Naive thymus-derived CD8-positive, alpha-beta T cell (primary cell): ENCODE measurements around the gene FTSJ1. TPM values are rescaled to one million over a fixed set of nuclear protein-coding genes. Genes with fewer than 3 reads are reported as not detected.
"Not testable (repeated sequence)": the region's sequence is repeated elsewhere in the genome, so short reads cannot be mapped to it uniquely, and the experiment has no call there.

Experiments used
- ATAC-seq, 2 donors: fragments of 150-1000 bp; cut with Tn5 transposase in 1 of 2; sonication (Bioruptor Pico), chemical (Tn5 transposase) in 1 of 2; 1 replicate in 1 of 2; 2 replicates in 1 of 2; pipeline ENCODE4 v1.10.0; 2021; ENCODE audit warnings: mild to moderate bottlenecking in 2 of 2, moderate library complexity in 2 of 2
- POLR2A ChIA-PET: fragments of 350-600 bp; sonication (Branson Sonifier 250); formaldehyde crosslinking; loops from one replicate; lab custom pipeline; 2021; ENCODE audit warnings: antibody characterized with exemption; lab: Charles Lee
- DNase-seq, 10 donors: peaks; one replicate each; pipeline versions ENCODE4 v3.0.0 to v3.0.0-alpha.2; 2020 to 2022
- H3K27ac Mint-ChIP-seq, 10 donors: one replicate each; pipeline ENCODE4 v1.8.0; 2020 to 2022; ENCODE audit warnings: mild to moderate bottlenecking in 10 of 10, mixed read lengths in 10 of 10, moderate library complexity in 4 of 10, inconsistent platforms in 1 of 10
- H3K27me3 Mint-ChIP-seq, 5 donors: one replicate each; pipeline ENCODE4 v1.8.0; 2021 to 2022; ENCODE audit warnings: mixed read lengths in 5 of 5
- H3K36me3 Mint-ChIP-seq, 3 donors: one replicate each; pipeline ENCODE4 v1.8.0; 2020 to 2022; ENCODE audit warnings: mixed read lengths in 3 of 3, mild to moderate bottlenecking in 2 of 3, inconsistent platforms in 1 of 3
- H3K4me1 Mint-ChIP-seq, 4 donors: one replicate each; pipeline ENCODE4 v1.8.0; 2021 to 2022; ENCODE audit warnings: mixed read lengths in 4 of 4
- H3K4me3 Mint-ChIP-seq, 10 donors: one replicate each; pipeline ENCODE4 v1.8.0; 2020 to 2022; ENCODE audit warnings: mild to moderate bottlenecking in 10 of 10, mixed read lengths in 10 of 10, moderate library complexity in 6 of 10, inconsistent platforms in 1 of 10
- H3K9me3 Mint-ChIP-seq, 9 donors: one replicate each; pipeline ENCODE4 v1.8.0; 2020 to 2022; ENCODE audit warnings: mixed read lengths in 9 of 9, mild to moderate bottlenecking in 3 of 9, inconsistent platforms in 1 of 9, moderate library complexity in 1 of 9
- polyA plus RNA-seq, 3 donors: library from polyadenylated mRNA; unstranded; fragments of 300-500 nt; fragmentation: Illumina TruSeq; gene quantifications; one replicate each; pipeline ENCODE4 v1.2.3, GENCODE V29; 2021
- total RNA-seq, 8 experiments: library from RNA in 2 of 8; stranded (reverse) in 2 of 8; gene quantifications; one replicate each; pipeline ENCODE4 v1.2.3 and lab custom pipeline; 2021 to 2026

Gene FTSJ1
- total and polyA plus RNA-seq, 5 experiments from 2014 or later, result 50.6 to 63.4 (median 61.5) TPM

- H3K27ac Mint-ChIP-seq, result peak overlapping the region in 2 of 10 donors; percentile 24 to 77
- no peak overlapping the region for H3K4me3 Mint-ChIP-seq
- POLR2A ChIA-PET, result no interaction called here
- DNase-seq (no peak), ATAC-seq (no peak)
- H3K36me3 Mint-ChIP-seq, result peaks cover 0 to 15% (median 2%) of the 10 kb centered on the region in 3 donors
- no peaks in the 10 kb centered on the region for H3K9me3 Mint-ChIP-seq
- no peaks in the 10 kb centered on the region for H3K27me3 Mint-ChIP-seq
- H3K4me1 Mint-ChIP-seq, result peaks cover 11 to 35% (median 28%) of the 10 kb centered on the region in 4 donors
These were observed 41.0 kb downstream of the FTSJ1 start for GRCh38 chrX:48516987-48517386.

- H3K4me3 Mint-ChIP-seq, ATAC-seq, POLR2A ChIA-PET, H3K9me3 Mint-ChIP-seq, H3K27me3 Mint-ChIP-seq, DNase-seq: not testable (repeated sequence)
- Mint-ChIP-seq H3K4me1 (peaks cover 13 to 38% (median 31%) of the 10 kb centered on the region in 4 donors), H3K36me3 (peaks cover 0 to 18% (median 2%) of the 10 kb centered on the region in 3 donors), H3K27ac (peak overlapping the region in 7 of 10 donors; percentile 13 to 94 (median 57))
These were observed 43.5 kb downstream of the FTSJ1 start for GRCh38 chrX:48519481-48519880.

DNA sequence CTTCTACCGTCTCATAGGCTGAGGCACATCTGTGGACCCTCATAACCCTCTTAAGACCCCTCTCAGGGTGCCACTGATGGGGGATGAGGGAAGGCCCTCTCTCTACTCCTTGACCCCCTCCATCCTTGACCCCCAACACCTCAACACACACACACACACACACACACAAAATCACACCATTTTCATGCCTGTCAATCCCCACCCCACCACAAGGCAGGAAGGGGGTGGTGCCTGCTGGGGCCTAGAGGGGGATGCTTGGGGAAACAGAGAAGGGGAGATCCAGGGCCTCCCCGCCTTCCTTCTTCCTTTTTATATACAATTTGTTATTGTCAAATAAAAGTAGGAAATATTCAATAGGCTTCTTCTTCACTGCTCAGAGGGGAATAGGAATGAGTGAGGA is 44.5 kb downstream of the FTSJ1 start:
- Mint-ChIP-seq H3K27ac (peak overlapping the region; percentile 89 to 97 (median 94)), H3K4me1 (peaks cover 13 to 41% (median 33%) of the 10 kb centered on the region in 4 donors), H3K36me3 (peaks cover 0 to 12% (median 0%) of the 10 kb centered on the region in 3 donors), H3K4me3 (peak overlapping the region; percentile 76 to 92 (median 88)), H3K27me3 (no peaks in the 10 kb centered on the region), H3K9me3 (peaks cover 0 to 1% (median 0%) of the 10 kb centered on the region in 9 donors)
- ATAC-seq (no peak), DNase-seq (no peak)
- POLR2A ChIA-PET, result no interaction called here

GRCh38 chrX:48520976-48521352 is 45.0 kb downstream of the FTSJ1 start:
- Mint-ChIP-seq H3K4me3 (peak overlapping the region; percentile 76 to 92 (median 88)), H3K36me3 (peaks cover 0 to 11% (median 0%) of the 10 kb centered on the region in 3 donors), H3K4me1 (peaks cover 13 to 41% (median 33%) of the 10 kb centered on the region in 4 donors), H3K9me3 (peaks cover 0 to 1% (median 0%) of the 10 kb centered on the region in 9 donors), H3K27ac (peak overlapping the region; percentile 89 to 97 (median 94)), H3K27me3 (no peaks in the 10 kb centered on the region)
- POLR2A ChIA-PET, result interaction anchor here (2.4 kb wide), 1 partner anchor 18 kb away, joined by 12 read pairs; the partner anchor contains the start of gene TBC1D25
- DNase-seq, result no peak
- ATAC-seq, result no peak

DNA sequence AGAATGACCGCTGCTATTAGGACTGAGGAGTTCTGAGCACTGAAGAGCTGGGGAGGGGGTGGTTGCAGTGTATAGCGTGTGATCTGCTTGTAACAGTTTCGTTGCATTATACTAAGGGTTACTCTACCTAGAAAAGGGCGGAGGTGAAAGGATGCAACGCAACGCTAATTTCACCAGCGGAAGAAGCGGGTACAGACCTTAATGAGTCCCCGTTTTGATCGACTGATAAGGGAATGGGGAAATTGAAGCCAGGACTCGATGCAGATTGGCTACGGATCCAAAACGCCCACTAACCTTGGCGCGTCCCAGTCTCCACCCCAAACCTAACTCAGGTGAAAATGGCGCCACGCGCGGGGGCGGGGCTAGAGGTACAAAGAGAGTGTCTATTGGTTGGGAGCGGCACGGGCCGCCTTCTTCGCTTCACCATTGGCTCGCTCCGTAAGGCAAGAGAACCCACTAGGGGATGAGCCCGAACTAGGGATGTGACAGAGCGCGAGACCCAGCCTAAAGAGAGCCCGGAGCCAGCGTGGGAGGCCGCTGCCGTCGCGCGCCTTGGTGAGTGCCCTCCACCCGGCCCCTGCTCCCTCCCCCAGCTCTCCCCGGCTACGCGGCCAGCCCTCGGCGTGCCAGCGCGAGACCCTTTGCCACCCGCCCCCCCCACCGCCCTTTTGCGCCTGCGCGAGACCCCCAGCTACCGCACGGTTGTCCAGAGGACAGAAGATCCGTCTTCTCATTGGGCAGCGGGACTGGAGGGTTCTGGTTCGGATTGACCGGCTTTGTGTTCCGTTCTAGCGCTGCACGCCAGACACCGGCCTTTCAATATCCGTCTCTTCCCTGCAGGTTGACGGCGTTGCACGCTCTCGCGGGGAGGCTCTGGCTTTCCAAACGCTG is 45.6 kb downstream of the FTSJ1 start, which contains the start of gene EBP:
Gene EBP (plus strand): TSS at position 456 of the 891 bp plus-strand sequence. CDS start 1,964 bp downstream, outside the sequence.
- H3K27ac Mint-ChIP-seq, result peak within 1 kb of the TSS; percentile 89 to 97 (median 94)
- POLR2A ChIA-PET, result interaction anchor here (0.6 to 2.4 kb wide), 8 partner anchors 17 to 868 kb away, joined by 3 to 12 read pairs (median 4); partner anchors contain the start of genes RBM3 and TBC1D25
- peak; percentile 83 to 97 (median 92) for DNase-seq
- peaks cover 13 to 39% (median 31%) of the 10 kb centered on the region in 4 donors for H3K4me1 Mint-ChIP-seq
- ATAC-seq, result peak; percentile 94 to 95
- peaks cover 0 to 1% (median 0%) of the 10 kb centered on the region in 9 donors for H3K9me3 Mint-ChIP-seq
- H3K36me3 Mint-ChIP-seq, result peaks cover 0 to 15% (median 3%) of the 10 kb centered on the region in 3 donors
- peak within 1 kb of the TSS; percentile 76 to 92 (median 88) for H3K4me3 Mint-ChIP-seq
- H3K27me3 Mint-ChIP-seq, result no peaks in the 10 kb centered on the region

DNA sequence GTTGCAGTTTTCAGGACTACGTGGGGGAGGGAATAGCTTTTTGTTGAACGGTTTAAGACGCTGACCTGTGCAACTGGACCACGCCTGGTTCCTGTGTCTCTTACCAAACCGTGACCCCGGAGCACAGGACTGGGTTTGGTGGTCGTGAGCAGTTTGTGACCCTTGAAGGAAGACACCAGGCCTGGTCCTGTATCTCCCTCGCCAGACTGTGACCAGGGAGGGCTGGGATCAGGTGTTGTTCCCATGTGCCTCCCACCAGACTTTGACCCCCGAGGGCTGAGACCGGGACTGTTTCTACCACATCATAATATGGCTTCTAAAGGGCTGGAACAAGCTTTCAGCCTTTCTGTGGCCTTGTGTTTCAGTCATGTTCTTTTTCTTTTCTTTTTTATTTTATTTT is 46.3 kb downstream of the FTSJ1 start:
- POLR2A ChIA-PET, result interaction anchor here (0.6 to 2.4 kb wide), 8 partner anchors 17 to 869 kb away, joined by 3 to 12 read pairs (median 4); partner anchors contain the start of genes RBM3 and TBC1D25
- peaks cover 0 to 1% (median 0%) of the 10 kb centered on the region in 9 donors for H3K9me3 Mint-ChIP-seq
- H3K27ac Mint-ChIP-seq, result peak overlapping the region; percentile 89 to 97 (median 94)
- H3K4me3 Mint-ChIP-seq, result peak overlapping the region; percentile 76 to 92 (median 88)
- DNase-seq, result no peak
- peaks cover 0 to 22% (median 5%) of the 10 kb centered on the region in 3 donors for H3K36me3 Mint-ChIP-seq
- H3K27me3 Mint-ChIP-seq, result no peaks in the 10 kb centered on the region
- ATAC-seq, result no peak
- peaks cover 12 to 38% (median 27%) of the 10 kb centered on the region in 4 donors for H3K4me1 Mint-ChIP-seq

DNA sequence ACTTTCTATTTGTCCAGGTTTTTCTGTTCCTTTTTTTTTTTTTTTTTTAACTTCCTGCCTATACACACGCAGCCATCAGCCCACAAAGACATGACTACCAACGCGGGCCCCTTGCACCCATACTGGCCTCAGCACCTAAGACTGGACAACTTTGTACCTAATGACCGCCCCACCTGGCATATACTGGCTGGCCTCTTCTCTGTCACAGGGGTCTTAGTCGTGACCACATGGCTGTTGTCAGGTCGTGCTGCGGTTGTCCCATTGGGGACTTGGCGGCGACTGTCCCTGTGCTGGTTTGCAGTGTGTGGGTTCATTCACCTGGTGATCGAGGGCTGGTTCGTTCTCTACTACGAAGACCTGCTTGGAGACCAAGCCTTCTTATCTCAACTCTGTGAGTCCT is 47.7 kb downstream of the FTSJ1 start:
- H3K4me1 Mint-ChIP-seq, result peaks cover 12 to 38% (median 27%) of the 10 kb centered on the region in 4 donors
- H3K4me3 Mint-ChIP-seq, result peak overlapping the region in 9 of 10 donors; percentile 38 to 77 (median 51)
- H3K9me3 Mint-ChIP-seq, result peaks cover 0 to 1% (median 0%) of the 10 kb centered on the region in 9 donors
- no peak for DNase-seq
- peaks cover 0 to 36% (median 5%) of the 10 kb centered on the region in 3 donors for H3K36me3 Mint-ChIP-seq
- POLR2A ChIA-PET, result no interaction called here
- no peaks in the 10 kb centered on the region for H3K27me3 Mint-ChIP-seq
- H3K27ac Mint-ChIP-seq, result peak overlapping the region in 4 of 10 donors; percentile 64 to 89 (median 75)
- ATAC-seq, result no peak

DNA sequence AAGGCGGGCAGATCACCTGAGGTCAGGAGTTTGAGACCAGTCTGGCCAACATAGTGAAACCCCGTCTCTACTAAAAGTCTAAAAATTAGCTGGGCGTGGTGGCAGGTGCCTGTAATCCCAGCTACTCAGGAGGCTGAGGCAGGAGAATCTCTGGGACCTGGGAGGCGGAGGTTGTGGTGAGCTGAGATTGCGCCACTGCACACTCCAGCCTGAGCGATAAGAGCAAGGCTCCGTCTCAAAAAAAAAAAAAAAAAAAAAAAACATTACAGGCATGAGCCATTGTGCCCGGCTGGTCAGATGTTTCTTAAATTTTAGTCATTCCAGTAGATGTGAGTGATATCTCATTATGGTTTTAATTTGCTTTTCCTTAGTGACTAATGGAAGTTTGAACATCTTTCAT is 49.9 kb downstream of the FTSJ1 start:
- POLR2A ChIA-PET, result interaction anchor here (1.2 kb wide), 1 partner anchor 13 kb away, joined by 3 read pairs; the partner anchor contains the start of gene TBC1D25
- H3K27ac Mint-ChIP-seq, H3K4me3 Mint-ChIP-seq, DNase-seq, H3K27me3 Mint-ChIP-seq, ATAC-seq, H3K9me3 Mint-ChIP-seq: not testable (repeated sequence)
- H3K4me1 Mint-ChIP-seq, result peaks cover 7 to 21% (median 15%) of the 10 kb centered on the region in 4 donors
- H3K36me3 Mint-ChIP-seq, result peaks cover 0 to 39% (median 5%) of the 10 kb centered on the region in 3 donors

DNA sequence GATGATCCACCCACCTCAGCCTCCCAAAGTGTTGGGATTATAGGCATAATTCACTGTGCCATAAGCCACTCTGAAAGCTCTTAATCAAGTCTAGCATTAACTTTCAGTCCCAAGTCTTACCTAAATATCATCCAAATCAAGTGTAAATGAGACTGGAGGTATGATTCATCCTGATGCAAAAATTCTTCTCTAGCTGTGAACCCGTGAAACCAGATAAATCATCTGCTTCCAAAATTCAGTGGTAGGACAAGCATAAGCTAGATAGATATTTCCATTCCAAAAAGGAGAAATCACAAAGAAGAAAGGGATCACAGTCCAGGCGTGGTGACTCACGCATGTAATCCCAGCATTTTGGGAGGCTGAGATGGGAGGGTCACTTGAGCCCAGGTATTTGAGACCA is 54.7 kb downstream of the FTSJ1 start:
- Mint-ChIP-seq H3K27me3 (no peaks in the 10 kb centered on the region), H3K4me1 (peaks cover 0 to 15% (median 11%) of the 10 kb centered on the region in 4 donors), H3K4me3 (no peak overlapping the region), H3K9me3 (no peaks in the 10 kb centered on the region), H3K27ac (no peak overlapping the region), H3K36me3 (peaks cover 0 to 32% (median 5%) of the 10 kb centered on the region in 3 donors)
- POLR2A ChIA-PET, result no interaction called here
- ATAC-seq, result no peak
- DNase-seq, result no peak

- H3K4me3 Mint-ChIP-seq, result no peak overlapping the region
- DNase-seq (no peak), ATAC-seq (no peak)
- H3K27me3 Mint-ChIP-seq, result no peaks in the 10 kb centered on the region
- H3K4me1 Mint-ChIP-seq, result peaks cover 0 to 15% (median 10%) of the 10 kb centered on the region in 4 donors
- H3K27ac Mint-ChIP-seq, result peak overlapping the region in 3 of 10 donors; percentile 41 to 86 (median 83)
- POLR2A ChIA-PET, result no interaction called here
- H3K9me3 Mint-ChIP-seq, result no peaks in the 10 kb centered on the region
- H3K36me3 Mint-ChIP-seq, result peaks cover 0 to 27% (median 3%) of the 10 kb centered on the region in 3 donors
These were observed 55.5 kb downstream of the FTSJ1 start for GRCh38 chrX:48531358-48531959.

DNA sequence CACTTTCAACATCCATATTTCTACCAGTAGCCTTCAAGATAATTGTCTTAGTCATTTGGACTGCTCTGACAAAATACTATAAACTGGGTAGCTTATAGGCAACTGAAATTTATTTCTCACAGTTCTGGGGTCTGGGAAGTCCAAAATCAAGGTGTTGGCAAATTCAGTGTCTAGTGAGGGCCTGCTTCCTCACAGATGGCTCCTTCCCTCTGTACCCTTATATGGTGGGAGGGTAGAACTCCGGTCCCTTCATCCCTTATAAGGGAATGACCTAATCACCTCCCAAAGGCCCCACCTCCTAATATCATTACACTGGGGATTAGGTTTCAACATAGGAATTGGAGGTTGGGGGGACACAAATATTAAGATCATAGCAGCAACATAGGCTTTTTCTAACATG is 56.2 kb downstream of the FTSJ1 start:
- H3K27me3 Mint-ChIP-seq, result no peaks in the 10 kb centered on the region
- H3K27ac Mint-ChIP-seq, result peak overlapping the region in 5 of 10 donors; percentile 37 to 86 (median 41)
- ATAC-seq, result no peak
- peaks cover 0 to 11% (median 7%) of the 10 kb centered on the region in 4 donors for H3K4me1 Mint-ChIP-seq
- no peak for DNase-seq
- H3K36me3 Mint-ChIP-seq, result peaks cover 0 to 20% (median 0%) of the 10 kb centered on the region in 3 donors
- POLR2A ChIA-PET, result no interaction called here
- no peak overlapping the region for H3K4me3 Mint-ChIP-seq
- H3K9me3 Mint-ChIP-seq, result no peaks in the 10 kb centered on the region

- H3K27ac Mint-ChIP-seq, result no peak overlapping the region
- no peak overlapping the region for H3K4me3 Mint-ChIP-seq
- H3K36me3 Mint-ChIP-seq, result peaks cover 0 to 10% (median 0%) of the 10 kb centered on the region in 3 donors
- no peak for DNase-seq
- no peaks in the 10 kb centered on the region for H3K9me3 Mint-ChIP-seq
- POLR2A ChIA-PET, result no interaction called here
- no peaks in the 10 kb centered on the region for H3K27me3 Mint-ChIP-seq
- ATAC-seq, result no peak
- H3K4me1 Mint-ChIP-seq, result peaks cover 0 to 11% (median 7%) of the 10 kb centered on the region in 4 donors
These were observed 57.2 kb downstream of the FTSJ1 start for GRCh38 chrX:48533165-48533564.
